Kidney (tissue), 14 donors: ENCODE results near the gene ACER3. TPM values are rescaled to one million over a fixed set of nuclear protein-coding genes. Genes with fewer than 3 reads are reported as not detected.

ENCODE experiments used
- DNase-seq, 5 donors: peaks; one replicate each; pipeline ENCODE4 v3.0.0-alpha.2; 2013 to 2020
- FAIRE-seq: peaks from 2 replicates; lab custom pipeline; 2012; peaks lifted over from hg19 to GRCh38; lab: Jason Lieb, UNC
- H3K27ac ChIP-seq, 2 donors: one replicate each; pipeline ENCODE4 v1.7.0; 2013; ENCODE audit warnings: low read depth in 2 of 2, low read length in 2 of 2, inconsistent platforms in 1 of 2
- H3K27me3 ChIP-seq: one replicate; pipeline ENCODE4 v1.7.1; 2013; ENCODE audit warnings: low read length, inconsistent platforms; ENCODE audit not compliant: control insufficient read depth, insufficient read depth
- H3K36me3 ChIP-seq, 3 donors: one replicate each; pipeline versions ENCODE4 v1.7.0 to v1.7.1; 2013; ENCODE audit warnings: low read length in 3 of 3, control low read depth in 1 of 3, inconsistent platforms in 1 of 3; ENCODE audit not compliant: insufficient read depth in 3 of 3, control insufficient read depth in 2 of 3
- H3K4me1 ChIP-seq, 3 donors: one replicate each; pipeline versions ENCODE4 v1.7.0 to v1.7.1; 2013; ENCODE audit warnings: low read length in 3 of 3, inconsistent platforms in 1 of 3, low read depth in 1 of 3; ENCODE audit not compliant: control insufficient read depth in 2 of 3, insufficient read depth in 2 of 3
- H3K4me3 ChIP-seq, 3 donors: one replicate each; pipeline versions ENCODE4 v1.7.0 to v1.8.1; 2013; ENCODE audit warnings: low read length in 3 of 3, control low read depth in 1 of 3, inconsistent platforms in 1 of 3
- H3K9ac ChIP-seq, 3 donors: one replicate each; pipeline versions ENCODE4 v1.7.0 to v1.7.1; 2013; ENCODE audit warnings: low read length in 3 of 3, control low read depth in 1 of 3, inconsistent platforms in 1 of 3
- H3K9me3 ChIP-seq, 3 donors: one replicate each; pipeline versions ENCODE4 v1.7.0 to v1.7.1; 2013; ENCODE audit warnings: low read length in 3 of 3, control low read depth in 1 of 3, inconsistent platforms in 1 of 3; ENCODE audit not compliant: control insufficient read depth in 2 of 3, insufficient read depth in 1 of 3
- CTCF ChIP-seq: IDR thresholded peaks from 3 replicates; pipeline ENCODE4 v1.5.1; 2012; ENCODE audit warnings: mild to moderate bottlenecking, moderate library complexity, borderline replicate concordance; ENCODE audit not compliant: insufficient read depth; ENCODE audit errors: extremely low read depth
- intact Hi-C: fragments of 100-400 bp; cut with DNase I; formaldehyde crosslinking; loops from one replicate; pipeline ENCODE4 v1.11.1; 2022
- polyA plus RNA-seq: library from polyadenylated mRNA; stranded (reverse); fragments of 350-450 nt; fragmentation: Illumina TruSeq; extraction: RNeasy Lipid Tissue Mini Kit (QIAGEN cat#74804); gene quantifications from one replicate; pipeline ENCODE4 v1.2.3, GENCODE V29; 2014; ENCODE audit warnings: low read depth, low replicate concordance; ENCODE audit not compliant: insufficient read depth
- total RNA-seq: library from RNA; stranded (reverse); fragmentation: NEBNext Ultra II Directional; extraction: Animal tissue kit (Norgen Biotek cat#: 25700); gene quantifications from one replicate; pipeline ENCODE4 v1.2.1, GENCODE V29; 2021
- donor health status: control.
- donor health status: control.
- donor health status: control.
- donor health status: control.
- donor health status: control.
- donor health status: DM: yes; HTN: yes; CAD: no.
- donor health status: Normal renal cell carcinoma (clear cell type).

ACER3 gene
- total and polyA plus RNA-seq, 2 donors from 2014 or later: 5.9 to 35.3 TPM

GRCh38 chr11:77037057-77037456 is 176.3 kb downstream of the ACER3 start:
- no peak for TF ChIP-seq CTCF
- H3K9me3 ChIP-seq: no peaks in the 10 kb centered on the region
- H3K27me3 ChIP-seq: no peaks in the 10 kb centered on the region
- no peak overlapping the region for H3K9ac ChIP-seq
- H3K4me1 ChIP-seq: peaks cover 0 to 7% (median 0%) of the 10 kb centered on the region in 3 donors
- H3K36me3 ChIP-seq: no peaks in the 10 kb centered on the region
- H3K27ac ChIP-seq: no peak overlapping the region
- DNase-seq: no peak
- H3K4me3 ChIP-seq: no peak overlapping the region
- intact Hi-C loops: no loop called here
- FAIRE-seq: no peak

GRCh38 chr11:77038029-77038824 is 177.5 kb downstream of the ACER3 start:
- H3K27ac ChIP-seq: no peak overlapping the region

GRCh38 chr11:77038825-77039326 is 178.2 kb downstream of the ACER3 start:
- no peak overlapping the region for H3K4me3 ChIP-seq
- intact Hi-C loops: no loop called here
- TF ChIP-seq CTCF: no peak

More at GRCh38 chr11:77038029-77038824, 177.5 kb downstream of the ACER3 start:
- Histone ChIP-seq H3K9me3 (no peaks in the 10 kb centered on the region), H3K4me1 (peaks cover 0 to 7% (median 0%) of the 10 kb centered on the region in 3 donors), H3K27me3 (no peaks in the 10 kb centered on the region), H3K9ac (no peak overlapping the region), H3K36me3 (no peaks in the 10 kb centered on the region), H3K4me3 (no peak overlapping the region)
- no peak for FAIRE-seq
- intact Hi-C loops: no loop called here
- TF ChIP-seq CTCF: no peak
- no peak for DNase-seq

More at GRCh38 chr11:77038825-77039326, 178.2 kb downstream of the ACER3 start:
- Histone ChIP-seq H3K27ac (no peak overlapping the region), H3K4me1 (peaks cover 0 to 7% (median 0%) of the 10 kb centered on the region in 3 donors), H3K36me3 (no peaks in the 10 kb centered on the region), H3K9ac (no peak overlapping the region), H3K9me3 (no peaks in the 10 kb centered on the region), H3K27me3 (no peaks in the 10 kb centered on the region)
- no peak for FAIRE-seq
- no peak for DNase-seq
